Motor neuron (in vitro differentiated cells): Measurements from ENCODE around the gene HMGXB4. TPM values are rescaled to one million over a fixed set of nuclear protein-coding genes. Genes with fewer than 3 reads are reported as not detected.

ENCODE experiments used
- ATAC-seq, 8 experiments: fragments of 200-7000 bp; cut with Tn5 transposase; replicated peaks in 6 of 8; 2 replicates each; pipeline ENCODE4 v1.8.0; 2021; ENCODE audit warnings: mild to moderate bottlenecking in 8 of 8, moderate library complexity in 8 of 8
- H3K27ac ChIP-seq, 2 donors: fragments of 250-450 bp; sonication (Bioruptor Pico); 2 replicates each; pipeline ENCODE4 v1.9.0; 2021; ENCODE audit warnings: antibody characterized with exemption in 2 of 2, mild to moderate bottlenecking in 2 of 2, moderate library complexity in 1 of 2
- H3K4me1 ChIP-seq, 2 donors: fragments of 250-450 bp; sonication (Bioruptor Pico); replicated peaks in 1 of 2; 2 replicates each; pipeline ENCODE4 v1.6.1; 2021; ENCODE audit warnings: antibody characterized with exemption in 2 of 2, mild to moderate bottlenecking in 2 of 2, moderate library complexity in 1 of 2
- H3K4me3 ChIP-seq, 5 donors: fragments of 250-450 bp; sonication (Bioruptor Pico); 2 replicates each; pipeline ENCODE4 v1.9.0; 2021; ENCODE audit warnings: antibody characterized with exemption in 5 of 5, mild to moderate bottlenecking in 5 of 5, moderate library complexity in 4 of 5
- whole genome bisulfite sequencing, 10 experiments: fragments of 450-650 bp; shearing (Covaris generic); methylation state at CpG; one replicate each; pipeline ENCODE4 v1.0.0; 2022; 5-methylcytosine and 5-hydroxymethylcytosine counted together
- in situ Hi-C, 9 experiments: fragments of 400-800 bp; cut with MboI; loops; one replicate each; pipeline ENCODE4 v1.15.0; 2021; ENCODE audit warnings: low sequenced_read_pairs in 9 of 9, low pct_unique_long_range_greater_than_20kb in 2 of 9; ENCODE audit not compliant: unreplicated experiment in 9 of 9
- total RNA-seq, 8 experiments: library from RNA; unstranded; fragments of 300-600 nt; gene quantifications; 2 replicates each; pipeline versions ENCODE4 v1.2.3 to v1.2.4, GENCODE V29; 2022

HMGXB4 gene
- total RNA-seq, 8 experiments from 2014 or later = 6.2 to 30.7 (median 18.9) TPM

DNA sequence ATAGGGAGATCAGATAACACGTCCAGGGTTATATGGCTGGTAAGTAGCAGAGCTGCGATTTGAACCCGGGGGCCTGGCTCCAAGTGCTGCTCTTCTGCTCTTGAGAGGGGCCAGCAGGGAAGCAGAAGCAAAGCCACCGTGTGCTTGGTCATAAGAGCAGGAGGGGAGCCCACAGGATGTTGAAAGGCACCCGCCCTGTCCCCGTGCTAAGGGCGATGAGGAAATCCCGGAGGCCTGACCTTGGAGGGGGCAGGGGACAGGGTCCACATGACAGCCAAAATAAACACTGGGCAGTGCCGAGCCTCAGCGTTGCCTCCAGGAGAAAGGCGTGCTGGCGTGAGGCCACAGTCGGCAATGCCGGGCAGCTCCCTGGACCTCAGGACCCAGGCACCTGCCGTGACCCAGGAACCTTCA lies 71.2 kb downstream of the HMGXB4 start:
- in situ Hi-C loops = no loop called here
- 83 to 100% (median 98%) methylated on average over 1 to 9 of the region's 15 CpGs; no CpG with 5 or more reads in 5 of the 10 experiments for WGBS, 10 experiments

GRCh38 chr22:35329114-35329847 lies 72.0 kb downstream of the HMGXB4 start:
- WGBS, 10 experiments = 83 to 100% (median 94%) methylated on average over 4 to 12 of the region's 12 CpGs
- no peaks in the 10 kb centered on the region for H3K4me1 ChIP-seq
- H3K27ac ChIP-seq = no peak overlapping the region
- no peak for ATAC-seq
- no peak overlapping the region for H3K4me3 ChIP-seq
- in situ Hi-C loops = no loop called here

More for the DNA sequence above, 71.2 kb downstream of the HMGXB4 start:
- Histone ChIP-seq H3K4me3 (no peak overlapping the region), H3K4me1 (no peaks in the 10 kb centered on the region), H3K27ac (no peak overlapping the region)
- ATAC-seq = no peak

- in situ Hi-C loops = no loop called here
- 20 to 100% (median 93%) methylated on average over 1 to 7 of the region's 16 CpGs; no CpG with 5 or more reads in 5 of the 10 experiments for WGBS, 10 experiments
- H3K4me3 ChIP-seq = no peak overlapping the region
- H3K4me1 ChIP-seq = no peaks in the 10 kb centered on the region
- H3K27ac ChIP-seq = no peak overlapping the region
- peak in 4 of 8 experiments; percentile 23 to 87 (median 50) for ATAC-seq
Measured at GRCh38 chr22:35330258-35330861, 73.1 kb downstream of the HMGXB4 start.

- WGBS, 10 experiments = 60 to 100% (median 76%) methylated on average over 1 to 6 of the region's 6 CpGs; no CpG with 5 or more reads in 2 of the 10 experiments
- ATAC-seq = no peak
- H3K4me3 ChIP-seq = no peak overlapping the region
- H3K4me1 ChIP-seq = no peaks in the 10 kb centered on the region
- in situ Hi-C loops = no loop called here
- H3K27ac ChIP-seq = no peak overlapping the region
Measured at GRCh38 chr22:35332278-35332677, 75.0 kb downstream of the HMGXB4 start.

- 100% methylated on average over 1 to 3 of the region's 7 CpGs; no CpG with 5 or more reads in 8 of the 10 experiments for WGBS, 10 experiments
- in situ Hi-C loops = no loop called here
- no peak for ATAC-seq
- Histone ChIP-seq H3K4me3 (no peak overlapping the region), H3K27ac (no peak overlapping the region), H3K4me1 (no peaks in the 10 kb centered on the region)
Measured at GRCh38 chr22:35333220-35333619, 75.9 kb downstream of the HMGXB4 start.

- in situ Hi-C loops = no loop called here
- Histone ChIP-seq H3K27ac (no peak overlapping the region), H3K4me1 (no peaks in the 10 kb centered on the region), H3K4me3 (no peak overlapping the region)
- WGBS, 10 experiments = 59 to 92% (median 63%) methylated on average over 2 to 3 of the region's 9 CpGs; no CpG with 5 or more reads in 6 of the 10 experiments
- no peak for ATAC-seq
Measured at GRCh38 chr22:35334004-35334403, 76.7 kb downstream of the HMGXB4 start.

- peak in 5 of 8 experiments; percentile 4 to 19 (median 14) for ATAC-seq
- in situ Hi-C loops = no loop called here
- Histone ChIP-seq H3K4me1 (no peaks in the 10 kb centered on the region), H3K4me3 (no peak overlapping the region), H3K27ac (no peak overlapping the region)
- WGBS, 10 experiments = 20 to 100% (median 70%) methylated on average over 1 to 3 of the region's 7 CpGs; no CpG with 5 or more reads in 6 of the 10 experiments
Measured at GRCh38 chr22:35335468-35335867, 78.2 kb downstream of the HMGXB4 start.

DNA sequence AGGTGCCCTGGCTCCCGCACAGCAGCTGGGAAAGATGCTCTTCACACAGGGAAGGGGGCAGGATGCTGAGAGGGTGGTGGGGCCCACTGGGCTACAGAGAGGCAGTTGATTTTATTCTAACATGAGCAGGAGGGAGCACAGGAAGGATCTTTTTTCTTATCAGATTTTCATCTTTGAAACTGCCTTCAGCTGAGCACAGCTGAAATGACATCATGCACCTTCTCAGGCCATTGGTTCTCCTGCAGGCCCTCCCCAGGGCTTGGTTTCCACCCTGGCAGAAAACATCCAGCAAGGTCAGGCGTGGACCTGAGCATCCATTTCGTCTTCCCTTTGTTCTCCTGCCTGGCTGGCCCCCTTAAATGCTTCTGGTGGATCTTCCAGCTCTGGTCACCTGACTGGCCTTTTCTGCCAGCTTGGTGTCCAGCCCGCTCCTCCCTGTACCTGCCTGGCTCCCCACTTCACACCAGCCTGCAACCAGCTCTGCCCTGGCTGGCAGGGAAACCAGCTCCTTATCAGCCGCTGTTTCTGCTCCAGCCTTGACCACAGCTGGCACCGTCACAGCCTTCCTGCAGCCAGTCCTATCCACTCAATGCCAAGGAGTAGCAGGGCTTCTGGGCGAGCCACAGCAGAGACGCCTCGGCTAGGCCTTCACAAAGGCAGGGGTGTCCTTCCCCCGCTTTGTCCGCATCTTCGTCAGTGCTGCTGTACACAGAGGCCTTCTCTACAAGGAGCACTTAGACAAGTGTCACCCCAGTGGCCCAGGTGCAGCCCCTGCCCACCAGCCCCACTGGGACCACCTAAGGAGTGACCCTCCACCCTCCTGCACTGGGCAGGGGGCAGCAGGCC lies 78.9 kb downstream of the HMGXB4 start:
- WGBS, 10 experiments = 40 to 100% (median 83%) methylated on average over 1 to 9 of the region's 12 CpGs; no CpG with 5 or more reads in 4 of the 10 experiments
- no peak overlapping the region for H3K4me3 ChIP-seq
- peak in 6 of 8 experiments; percentile 12 to 42 (median 22) for ATAC-seq
- H3K27ac ChIP-seq = no peak overlapping the region
- no peaks in the 10 kb centered on the region for H3K4me1 ChIP-seq
- in situ Hi-C loops = no loop called here

DNA sequence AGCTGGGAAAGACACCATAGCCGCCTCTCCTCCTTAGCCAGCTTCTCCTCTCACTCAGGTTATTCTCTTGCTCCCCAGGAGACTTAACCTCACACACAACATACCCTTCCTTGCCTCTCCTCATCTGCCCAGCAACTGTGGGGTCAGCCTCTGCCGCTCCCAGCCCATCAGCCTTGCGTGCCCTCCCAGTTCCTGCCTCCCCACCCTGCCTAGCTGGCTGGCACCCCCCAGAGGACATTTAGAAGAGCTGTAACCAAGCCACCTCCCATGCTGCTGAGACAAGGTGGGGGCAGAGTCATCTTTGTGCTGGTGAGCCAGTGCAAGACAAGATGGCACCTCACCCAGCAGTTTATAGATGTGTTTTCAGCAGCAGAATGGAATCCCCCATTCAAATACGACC lies 80.6 kb downstream of the HMGXB4 start:
- in situ Hi-C loops = no loop called here
- H3K27ac ChIP-seq = no peak overlapping the region
- H3K4me3 ChIP-seq = no peak overlapping the region
- no peaks in the 10 kb centered on the region for H3K4me1 ChIP-seq
- peak in 1 of 8 experiments; percentile 46 for ATAC-seq
- 40 to 100% (median 100%) methylated on average over 1 to 2 of the region's 4 CpGs; no CpG with 5 or more reads in 6 of the 10 experiments for WGBS, 10 experiments

DNA sequence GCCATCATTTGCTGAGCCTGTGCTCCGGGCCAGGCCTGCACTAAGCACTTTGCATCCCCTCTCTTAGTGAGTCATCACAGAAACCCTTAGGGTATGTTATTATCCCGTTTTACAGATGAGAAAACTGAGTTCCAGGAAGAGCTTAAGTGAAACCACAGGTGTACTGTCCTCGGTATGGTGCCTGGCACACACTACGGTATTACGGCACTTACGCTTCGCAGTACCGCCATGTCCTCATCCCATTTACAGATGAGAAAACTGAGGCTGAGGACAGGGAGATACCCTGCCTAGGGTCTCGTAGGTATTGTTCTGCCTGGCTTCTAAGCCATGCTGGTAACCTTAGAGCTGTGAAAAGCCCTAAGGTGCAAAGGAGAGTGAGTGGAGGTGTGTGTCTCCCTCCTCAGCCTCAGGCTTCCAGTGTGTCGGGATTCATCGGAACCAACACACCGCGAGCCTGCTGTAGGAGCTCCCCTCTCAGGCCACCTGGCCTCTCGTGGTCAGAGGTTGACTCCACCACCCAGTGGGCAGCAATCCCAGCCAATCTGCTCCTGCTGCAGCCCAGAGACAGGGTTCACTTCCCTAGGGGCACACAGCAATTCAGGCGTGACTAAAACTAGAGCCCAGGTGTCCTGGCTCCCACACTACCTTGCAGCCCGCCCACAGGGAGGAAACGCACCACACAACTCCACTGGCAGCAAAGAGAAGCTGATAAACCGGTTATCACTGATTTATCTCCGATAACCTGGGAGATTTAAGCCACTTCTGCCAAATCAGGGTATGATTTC lies 84.0 kb downstream of the HMGXB4 start:
- in situ Hi-C loops = no loop called here
- Histone ChIP-seq H3K4me3 (no peak overlapping the region), H3K27ac (no peak overlapping the region), H3K4me1 (no peaks in the 10 kb centered on the region)
- ATAC-seq = no peak
- 84 to 100% (median 94%) methylated on average over 1 to 18 of the region's 19 CpGs; no CpG with 5 or more reads in 2 of the 10 experiments for WGBS, 10 experiments

GRCh38 chr22:35342390-35342789 lies 85.1 kb downstream of the HMGXB4 start:
- no peak overlapping the region for H3K4me3 ChIP-seq
- ATAC-seq = peak in 4 of 8 experiments; percentile 2 to 19 (median 16)
- no peaks in the 10 kb centered on the region for H3K4me1 ChIP-seq
- WGBS, 10 experiments = 80 to 100% (median 100%) methylated on average over 1 of the region's 4 CpGs; no CpG with 5 or more reads in 7 of the 10 experiments
- H3K27ac ChIP-seq = no peak overlapping the region
- in situ Hi-C loops = no loop called here
